Measurements from ENCODE around the gene VAMP7.
"Not testable (repeated sequence)": the region's sequence is repeated elsewhere in the genome, so short reads cannot be mapped to it uniquely, and the experiment has no call there.

Gene VAMP7

GRCh38 chrX:155881158-155881993, at the start of gene VAMP7:
Gene VAMP7 (plus strand): TSS chrX:155881345. CDS start chrX:155889467, 8,122 bp downstream.
- in situ Hi-C loops (cut with MboI; ENCODE audit: low sequenced_read_pairs), result no loop called here

GRCh38 chrX:155841232-155841631, 39.9 kb upstream of the VAMP7 start:
- in situ Hi-C loops (cut with MboI; ENCODE audit: low sequenced_read_pairs), result no loop called here

- in situ Hi-C loops (cut with MboI; ENCODE audit: low sequenced_read_pairs), result not testable (repeated sequence)
Measured at GRCh38 chrX:155851786-155852185, 29.4 kb upstream of the VAMP7 start.

GRCh38 chrX:155857561-155857960, 23.6 kb upstream of the VAMP7 start:
- in situ Hi-C loops (cut with MboI; ENCODE audit: low sequenced_read_pairs), result no loop called here

GRCh38 chrX:155864655-155865054, 16.5 kb upstream of the VAMP7 start:
- in situ Hi-C loops (cut with MboI; ENCODE audit: low sequenced_read_pairs), result no loop called here

GRCh38 chrX:155865193-155865592, 16.0 kb upstream of the VAMP7 start:
- in situ Hi-C loops (cut with MboI; ENCODE audit: low sequenced_read_pairs), result no loop called here

GRCh38 chrX:155867821-155868220, 13.3 kb upstream of the VAMP7 start:
- in situ Hi-C loops (cut with MboI; ENCODE audit: low sequenced_read_pairs), result no loop called here

GRCh38 chrX:155870958-155871357, 10.2 kb upstream of the VAMP7 start:
- in situ Hi-C loops (cut with MboI; ENCODE audit: low sequenced_read_pairs), result no loop called here

- in situ Hi-C loops (cut with MboI; ENCODE audit: low sequenced_read_pairs), result no loop called here
Measured at GRCh38 chrX:155871934-155872333, 9.2 kb upstream of the VAMP7 start.

GRCh38 chrX:155873188-155873587, 8.0 kb upstream of the VAMP7 start:
- in situ Hi-C loops (cut with MboI; ENCODE audit: low sequenced_read_pairs), result no loop called here

- in situ Hi-C loops (cut with MboI; ENCODE audit: low sequenced_read_pairs), result no loop called here
Measured at GRCh38 chrX:155874571-155875244, 6.4 kb upstream of the VAMP7 start.

- in situ Hi-C loops (cut with MboI; ENCODE audit: low sequenced_read_pairs), result no loop called here
Measured at GRCh38 chrX:155876704-155877103, 4.4 kb upstream of the VAMP7 start.

GRCh38 chrX:155877288-155877687, 3.9 kb upstream of the VAMP7 start:
- in situ Hi-C loops (cut with MboI; ENCODE audit: low sequenced_read_pairs), result no loop called here

GRCh38 chrX:155880586-155881157, 473 bp upstream of the VAMP7 start:
- in situ Hi-C loops (cut with MboI; ENCODE audit: low sequenced_read_pairs), result no loop called here

- in situ Hi-C loops (cut with MboI; ENCODE audit: low sequenced_read_pairs), result no loop called here
Measured at GRCh38 chrX:155886409-155886808, 5.3 kb downstream of the VAMP7 start.

GRCh38 chrX:155888139-155888538, 7.0 kb downstream of the VAMP7 start:
- in situ Hi-C loops (cut with MboI; ENCODE audit: low sequenced_read_pairs), result no loop called here

GRCh38 chrX:155889328-155889727, 8.2 kb downstream of the VAMP7 start:
- in situ Hi-C loops (cut with MboI; ENCODE audit: low sequenced_read_pairs), result no loop called here

- in situ Hi-C loops (cut with MboI; ENCODE audit: low sequenced_read_pairs), result no loop called here
Measured at GRCh38 chrX:155891446-155892210, 10.5 kb downstream of the VAMP7 start.

GRCh38 chrX:155893521-155893920, 12.4 kb downstream of the VAMP7 start:
- in situ Hi-C loops (cut with MboI; ENCODE audit: low sequenced_read_pairs), result no loop called here

GRCh38 chrX:155896512-155896911, 15.4 kb downstream of the VAMP7 start:
- in situ Hi-C loops (cut with MboI; ENCODE audit: low sequenced_read_pairs), result no loop called here

- in situ Hi-C loops (cut with MboI; ENCODE audit: low sequenced_read_pairs), result no loop called here
Measured at GRCh38 chrX:155899366-155899765, 18.2 kb downstream of the VAMP7 start.
